HG02943 (cell line): ENCODE data around the gene ASIC4.

Experiments
- ATAC-seq: cut with Tn5 transposase; IDR thresholded peaks from one replicate; pipeline ENCODE4 v1.9.1; 2021; ENCODE audit warnings: mild to moderate bottlenecking, low read depth, moderate library complexity; ENCODE audit not compliant: unreplicated experiment

ASIC4 gene

DNA sequence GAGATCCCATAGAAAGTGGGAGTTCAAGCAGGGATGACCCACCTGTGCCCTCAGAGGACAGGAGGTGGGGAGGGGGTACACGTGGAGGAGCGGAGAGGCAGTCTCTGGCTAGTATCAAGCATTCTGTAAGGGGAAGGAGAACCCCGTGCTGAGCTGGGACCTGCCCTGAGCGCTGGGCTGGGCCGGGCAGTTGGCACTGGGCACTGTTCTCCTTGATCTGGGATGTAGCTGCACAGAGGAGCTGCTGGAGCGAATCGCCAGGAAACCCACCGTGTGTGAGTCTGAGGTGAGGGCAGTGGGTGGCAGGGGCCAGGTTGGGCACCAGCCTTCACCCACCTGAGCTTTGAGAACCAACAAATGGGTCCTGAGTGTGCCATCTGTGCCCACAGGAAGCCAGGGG lies 35.4 kb upstream of the ASIC4 start:
- ATAC-seq = no peak

DNA sequence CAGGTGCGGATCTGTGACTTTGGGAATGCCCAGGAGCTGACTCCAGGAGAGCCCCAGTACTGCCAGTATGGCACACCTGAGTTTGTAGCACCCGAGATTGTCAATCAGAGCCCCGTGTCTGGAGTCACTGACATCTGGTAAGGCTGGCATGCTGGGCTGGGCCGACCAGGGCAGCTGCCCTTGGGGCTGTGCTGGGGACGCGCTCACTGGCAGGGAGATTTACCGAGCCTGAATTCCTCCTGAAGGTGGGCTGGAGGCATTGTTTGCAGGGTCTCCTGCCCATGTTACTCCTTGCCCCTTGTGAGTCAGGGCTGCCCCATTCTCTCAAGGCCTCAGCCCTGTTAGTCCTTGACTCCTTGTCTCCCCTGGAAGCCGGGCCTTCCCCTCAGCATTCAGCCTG lies 34.3 kb upstream of the ASIC4 start:
- ATAC-seq = no peak

DNA sequence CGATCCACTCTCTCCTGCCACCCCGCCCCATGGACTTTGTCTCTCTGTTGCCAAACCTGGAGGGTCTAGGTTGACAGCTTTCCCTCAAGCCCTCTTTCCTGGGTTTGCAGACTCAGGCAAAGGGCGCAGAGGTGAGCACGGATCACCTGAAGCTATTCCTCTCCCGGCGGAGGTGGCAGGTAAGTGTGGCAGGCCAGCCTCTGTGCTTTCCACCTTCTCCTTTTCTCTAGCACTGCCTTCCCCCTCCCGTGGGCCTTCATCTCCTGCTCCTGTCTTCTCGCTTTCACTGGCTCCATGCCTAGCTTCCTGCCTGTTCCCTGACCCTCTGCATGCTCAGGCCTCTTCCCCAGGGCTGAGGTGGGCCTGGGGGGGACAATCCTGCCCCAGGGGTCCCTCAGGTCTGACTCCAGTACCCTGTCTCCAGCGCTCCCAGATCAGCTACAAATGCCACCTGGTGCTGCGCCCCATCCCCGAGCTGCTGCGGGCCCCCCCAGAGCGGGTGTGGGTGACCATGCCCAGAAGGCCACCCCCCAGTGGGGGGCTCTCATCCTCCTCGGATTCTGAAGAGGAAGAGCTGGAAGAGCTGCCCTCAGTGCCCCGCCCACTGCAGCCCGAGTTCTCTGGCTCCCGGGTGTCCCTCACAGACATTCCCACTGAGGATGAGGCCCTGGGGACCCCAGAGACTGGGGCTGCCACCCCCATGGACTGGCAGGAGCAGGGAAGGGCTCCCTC lies 31.4 kb upstream of the ASIC4 start:
- ATAC-seq = no peak

DNA sequence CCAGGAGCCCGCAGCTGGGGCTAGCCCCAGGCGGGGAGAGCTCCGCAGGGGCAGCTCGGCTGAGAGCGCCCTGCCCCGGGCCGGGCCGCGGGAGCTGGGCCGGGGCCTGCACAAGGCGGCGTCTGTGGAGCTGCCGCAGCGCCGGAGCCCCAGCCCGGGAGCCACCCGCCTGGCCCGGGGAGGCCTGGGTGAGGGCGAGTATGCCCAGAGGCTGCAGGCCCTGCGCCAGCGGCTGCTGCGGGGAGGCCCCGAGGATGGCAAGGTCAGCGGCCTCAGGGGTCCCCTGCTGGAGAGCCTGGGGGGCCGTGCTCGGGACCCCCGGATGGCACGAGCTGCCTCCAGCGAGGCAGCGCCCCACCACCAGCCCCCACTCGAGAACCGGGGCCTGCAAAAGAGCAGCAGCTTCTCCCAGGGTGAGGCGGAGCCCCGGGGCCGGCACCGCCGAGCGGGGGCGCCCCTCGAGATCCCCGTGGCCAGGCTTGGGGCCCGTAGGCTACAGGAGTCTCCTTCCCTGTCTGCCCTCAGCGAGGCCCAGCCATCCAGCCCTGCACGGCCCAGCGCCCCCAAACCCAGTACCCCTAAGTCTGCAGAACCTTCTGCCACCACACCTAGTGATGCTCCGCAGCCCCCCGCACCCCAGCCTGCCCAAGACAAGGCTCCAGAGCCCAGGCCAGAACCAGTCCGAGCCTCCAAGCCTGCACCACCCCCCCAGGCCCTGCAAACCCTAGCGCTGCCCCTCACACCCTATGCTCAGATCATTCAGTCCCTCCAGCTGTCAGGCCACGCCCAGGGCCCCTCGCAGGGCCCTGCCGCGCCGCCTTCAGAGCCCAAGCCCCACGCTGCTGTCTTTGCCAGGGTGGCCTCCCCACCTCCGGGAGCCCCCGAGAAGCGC lies 30.6 kb upstream of the ASIC4 start:
- ATAC-seq = no peak

DNA sequence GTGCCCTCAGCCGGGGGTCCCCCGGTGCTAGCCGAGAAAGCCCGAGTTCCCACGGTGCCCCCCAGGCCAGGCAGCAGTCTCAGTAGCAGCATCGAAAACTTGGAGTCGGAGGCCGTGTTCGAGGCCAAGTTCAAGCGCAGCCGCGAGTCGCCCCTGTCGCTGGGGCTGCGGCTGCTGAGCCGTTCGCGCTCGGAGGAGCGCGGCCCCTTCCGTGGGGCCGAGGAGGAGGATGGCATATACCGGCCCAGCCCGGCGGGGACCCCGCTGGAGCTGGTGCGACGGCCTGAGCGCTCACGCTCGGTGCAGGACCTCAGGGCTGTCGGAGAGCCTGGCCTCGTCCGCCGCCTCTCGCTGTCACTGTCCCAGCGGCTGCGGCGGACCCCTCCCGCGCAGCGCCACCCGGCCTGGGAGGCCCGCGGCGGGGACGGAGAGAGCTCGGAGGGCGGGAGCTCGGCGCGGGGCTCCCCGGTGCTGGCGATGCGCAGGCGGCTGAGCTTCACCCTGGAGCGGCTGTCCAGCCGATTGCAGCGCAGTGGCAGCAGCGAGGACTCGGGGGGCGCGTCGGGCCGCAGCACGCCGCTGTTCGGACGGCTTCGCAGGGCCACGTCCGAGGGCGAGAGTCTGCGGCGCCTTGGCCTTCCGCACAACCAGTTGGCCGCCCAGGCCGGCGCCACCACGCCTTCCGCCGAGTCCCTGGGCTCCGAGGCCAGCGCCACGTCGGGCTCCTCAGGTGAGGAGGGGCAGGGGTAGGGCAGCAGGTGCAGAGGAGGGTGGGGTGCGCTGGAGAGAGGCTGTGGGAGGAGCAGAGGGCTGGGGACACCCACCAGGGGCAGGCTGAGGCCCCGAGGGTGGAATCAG lies 29.7 kb upstream of the ASIC4 start:
- ATAC-seq = no peak

DNA sequence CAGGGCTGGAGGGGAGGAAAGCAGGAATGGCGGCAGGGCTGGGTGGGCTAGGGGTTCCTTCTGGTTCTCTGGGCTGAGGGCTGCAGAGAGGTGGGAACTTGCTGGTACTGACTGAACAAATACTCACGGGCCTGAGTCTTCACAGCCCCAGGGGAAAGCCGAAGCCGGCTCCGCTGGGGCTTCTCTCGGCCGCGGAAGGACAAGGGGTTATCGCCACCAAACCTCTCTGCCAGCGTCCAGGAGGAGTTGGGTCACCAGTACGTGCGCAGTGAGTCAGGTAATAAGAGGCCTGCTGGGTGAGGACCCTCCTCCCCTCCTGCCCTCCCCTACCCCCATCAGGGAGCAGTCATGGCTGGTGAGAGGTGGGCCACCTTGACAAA lies 29.1 kb upstream of the ASIC4 start:
- no peak for ATAC-seq

DNA sequence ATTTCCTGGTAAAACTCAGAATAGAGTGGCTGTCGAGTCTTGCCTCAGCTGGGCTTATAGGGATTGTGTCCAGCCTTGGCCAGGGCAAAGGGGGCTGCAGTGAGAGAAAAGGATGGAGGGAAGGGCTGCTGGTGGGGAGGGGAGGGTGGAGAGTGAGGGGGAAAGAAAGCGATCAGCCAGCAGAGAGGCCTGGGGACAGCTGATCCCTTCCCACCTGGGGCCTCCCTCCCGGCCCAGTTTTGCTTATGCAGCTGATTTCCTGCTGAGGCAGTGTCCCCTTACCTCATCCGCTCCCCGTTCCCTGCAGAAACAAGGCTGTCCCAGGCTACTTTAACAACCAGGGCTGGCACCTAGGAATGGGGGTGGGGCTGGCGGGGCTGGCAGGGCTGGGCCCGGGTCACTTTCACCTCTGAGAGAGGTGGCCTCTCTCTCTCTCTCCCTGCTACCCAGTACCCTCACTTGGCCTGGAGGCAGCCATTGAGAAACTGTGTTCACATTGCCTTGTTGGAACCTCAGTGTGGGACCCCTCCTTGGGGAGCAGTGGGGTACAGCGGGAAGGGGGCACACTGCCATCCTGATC lies 27.8 kb upstream of the ASIC4 start:
- ATAC-seq = no peak

DNA sequence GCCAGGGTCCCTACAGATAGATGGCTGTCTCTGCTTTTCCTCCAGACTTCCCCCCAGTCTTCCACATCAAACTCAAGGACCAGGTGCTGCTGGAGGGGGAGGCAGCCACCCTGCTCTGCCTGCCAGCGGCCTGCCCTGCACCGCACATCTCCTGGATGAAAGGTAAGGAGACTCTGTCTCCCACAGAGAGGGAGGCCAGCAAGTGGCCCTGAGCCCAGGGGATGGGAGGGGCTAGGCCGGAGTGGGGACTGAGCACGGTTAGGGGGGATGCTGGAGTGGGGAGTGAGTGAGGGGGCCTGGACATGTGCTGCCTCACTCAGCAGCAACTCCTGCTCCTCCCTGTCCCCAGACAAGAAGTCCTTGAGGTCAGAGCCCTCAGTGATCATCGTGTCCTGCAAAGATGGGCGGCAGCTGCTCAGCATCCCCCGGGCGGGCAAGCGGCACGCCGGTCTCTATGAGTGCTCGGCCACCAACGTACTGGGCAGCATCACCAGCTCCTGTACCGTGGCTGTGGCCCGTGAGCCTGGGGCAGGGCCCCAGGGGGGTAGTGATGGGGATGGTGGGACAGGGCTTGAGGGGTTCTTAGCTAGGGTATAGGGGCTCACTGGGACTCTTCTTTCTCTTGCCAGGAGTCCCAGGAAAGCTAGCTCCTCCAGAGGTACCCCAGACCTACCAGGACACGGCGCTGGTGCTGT lies 26.0 kb upstream of the ASIC4 start:
- ATAC-seq = no peak

DNA sequence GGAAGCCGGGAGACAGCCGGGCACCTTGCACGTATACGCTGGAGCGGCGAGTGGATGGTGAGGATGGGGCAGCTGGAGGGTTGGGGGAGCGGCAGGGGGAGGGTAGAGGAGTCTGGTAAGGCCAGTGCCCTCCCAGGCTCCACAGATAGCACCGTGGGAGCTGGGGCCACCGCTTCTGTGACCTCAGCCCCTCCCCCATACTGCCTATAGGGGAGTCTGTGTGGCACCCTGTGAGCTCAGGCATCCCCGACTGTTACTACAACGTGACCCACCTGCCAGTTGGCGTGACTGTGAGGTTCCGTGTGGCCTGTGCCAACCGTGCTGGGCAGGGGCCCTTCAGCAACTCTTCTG lies 25.5 kb upstream of the ASIC4 start:
- no peak for ATAC-seq

DNA sequence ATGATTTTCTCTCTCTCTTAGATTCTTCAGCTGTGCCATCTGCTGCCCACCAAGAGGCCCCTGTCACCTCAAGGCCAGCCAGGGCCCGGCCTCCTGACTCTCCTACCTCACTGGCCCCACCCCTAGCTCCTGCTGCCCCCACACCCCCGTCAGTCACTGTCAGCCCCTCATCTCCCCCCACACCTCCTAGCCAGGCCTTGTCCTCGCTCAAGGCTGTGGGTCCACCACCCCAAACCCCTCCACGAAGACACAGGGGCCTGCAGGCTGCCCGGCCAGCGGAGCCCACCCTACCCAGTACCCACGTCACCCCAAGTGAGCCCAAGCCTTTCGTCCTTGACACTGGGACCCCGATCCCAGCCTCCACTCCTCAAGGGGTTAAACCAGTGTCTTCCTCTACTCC lies 25.0 kb upstream of the ASIC4 start:
- no peak for ATAC-seq

DNA sequence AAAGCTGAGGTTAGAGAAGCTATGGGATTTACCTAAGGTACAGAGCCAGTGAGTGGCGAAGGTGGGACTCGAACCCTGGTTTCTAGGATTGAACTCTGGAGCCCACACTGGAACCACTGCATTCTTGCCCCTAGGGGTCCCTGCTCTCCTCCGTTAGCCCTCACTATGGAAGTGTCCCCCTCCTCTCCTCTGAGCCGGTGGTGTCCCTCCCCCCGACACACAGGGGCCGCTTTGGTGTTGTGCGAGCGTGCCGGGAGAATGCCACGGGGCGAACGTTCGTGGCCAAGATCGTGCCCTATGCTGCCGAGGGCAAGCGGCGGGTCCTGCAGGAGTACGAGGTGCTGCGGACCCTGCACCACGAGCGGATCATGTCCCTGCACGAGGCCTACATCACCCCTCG lies 24.1 kb upstream of the ASIC4 start:
- no peak for ATAC-seq

DNA sequence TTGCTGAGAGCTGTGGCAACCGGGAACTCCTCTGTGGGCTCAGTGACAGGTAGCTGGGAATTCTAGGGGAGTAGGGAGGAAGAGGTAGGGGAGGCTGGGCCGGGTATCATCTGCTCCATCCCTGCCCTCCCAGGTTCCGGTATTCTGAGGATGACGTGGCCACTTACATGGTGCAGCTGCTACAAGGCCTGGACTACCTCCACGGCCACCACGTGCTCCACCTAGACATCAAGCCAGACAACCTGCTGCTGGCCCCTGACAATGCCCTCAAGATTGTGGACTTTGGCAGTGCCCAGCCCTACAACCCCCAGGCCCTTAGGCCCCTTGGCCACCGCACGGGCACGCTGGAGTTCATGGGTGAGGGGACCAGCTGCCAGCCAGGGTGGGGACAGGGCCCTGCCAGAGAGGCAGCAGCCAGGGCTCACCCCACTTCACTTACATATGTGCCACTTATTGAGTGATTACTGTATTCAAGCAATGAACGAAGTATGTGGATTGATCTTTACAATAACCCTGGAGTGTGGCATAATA lies 23.6 kb upstream of the ASIC4 start:
- ATAC-seq = no peak

DNA sequence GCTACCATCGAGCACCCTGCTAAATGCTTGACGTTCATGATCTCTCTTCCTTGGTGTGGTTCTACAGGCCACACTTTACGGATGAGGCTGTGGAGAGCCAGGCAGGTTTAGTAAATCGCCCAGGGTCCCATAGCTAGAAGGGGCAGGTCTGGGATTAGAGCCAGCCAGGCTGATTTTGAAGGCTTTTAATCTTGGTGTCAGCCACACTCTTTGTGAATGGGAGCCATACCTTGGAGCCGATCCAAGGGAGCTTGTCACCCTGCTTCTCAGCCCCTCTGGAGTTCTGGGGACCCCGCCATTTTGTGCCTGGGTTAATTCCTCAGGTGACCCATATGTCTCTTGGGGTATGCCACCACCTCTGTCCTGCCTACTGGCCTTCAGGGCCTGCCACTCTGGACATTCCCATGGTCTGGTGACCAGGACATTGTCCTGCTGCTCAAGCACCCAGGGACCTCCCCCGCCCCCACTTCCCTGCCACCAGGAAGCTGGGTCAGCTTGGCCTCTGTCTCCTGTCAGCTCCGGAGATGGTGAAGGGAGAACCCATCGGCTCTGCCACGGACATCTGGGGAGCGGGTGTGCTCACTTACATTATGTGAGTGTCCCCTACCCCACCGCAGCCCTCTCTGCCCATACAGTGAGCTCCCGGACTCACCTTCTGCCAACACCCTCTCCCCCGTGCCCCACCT lies 22.9 kb upstream of the ASIC4 start:
- no peak for ATAC-seq

DNA sequence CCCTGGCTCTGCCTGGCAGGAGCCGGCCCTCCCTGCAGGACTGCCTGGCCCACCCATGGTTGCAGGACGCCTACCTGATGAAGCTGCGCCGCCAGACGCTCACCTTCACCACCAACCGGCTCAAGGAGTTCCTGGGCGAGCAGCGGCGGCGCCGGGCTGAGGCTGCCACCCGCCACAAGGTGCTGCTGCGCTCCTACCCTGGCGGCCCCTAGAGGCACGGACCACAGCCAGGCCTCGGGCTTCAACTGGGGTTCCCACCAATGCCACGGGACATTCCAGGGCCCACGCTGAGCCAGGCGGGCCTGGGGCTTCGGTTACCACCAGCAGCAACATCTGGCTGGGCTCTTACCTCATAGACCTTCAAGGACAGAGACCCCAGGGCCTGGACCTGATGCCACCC lies 21.7 kb upstream of the ASIC4 start:
- no peak for ATAC-seq

DNA sequence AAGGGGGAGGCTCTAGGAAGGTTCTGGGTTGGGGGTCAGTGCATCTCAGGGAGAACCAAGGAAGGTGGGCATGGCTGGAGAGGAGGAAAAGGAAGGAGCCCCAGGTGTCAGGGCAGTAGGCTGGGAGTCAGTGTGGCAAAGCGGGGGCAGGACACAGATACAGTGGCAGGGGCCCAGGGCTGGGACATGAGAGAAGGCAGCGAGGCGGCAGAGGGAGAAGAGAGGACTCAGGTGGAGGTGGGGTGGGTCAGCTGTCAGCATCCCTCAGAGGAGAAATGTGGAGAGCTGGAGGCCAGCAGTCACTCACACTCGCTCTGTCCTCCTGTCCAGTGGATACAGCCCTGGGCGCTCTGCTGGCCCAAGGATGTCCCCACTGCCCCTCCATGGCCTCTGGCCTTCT lies 21.2 kb upstream of the ASIC4 start:
- no peak for ATAC-seq

DNA sequence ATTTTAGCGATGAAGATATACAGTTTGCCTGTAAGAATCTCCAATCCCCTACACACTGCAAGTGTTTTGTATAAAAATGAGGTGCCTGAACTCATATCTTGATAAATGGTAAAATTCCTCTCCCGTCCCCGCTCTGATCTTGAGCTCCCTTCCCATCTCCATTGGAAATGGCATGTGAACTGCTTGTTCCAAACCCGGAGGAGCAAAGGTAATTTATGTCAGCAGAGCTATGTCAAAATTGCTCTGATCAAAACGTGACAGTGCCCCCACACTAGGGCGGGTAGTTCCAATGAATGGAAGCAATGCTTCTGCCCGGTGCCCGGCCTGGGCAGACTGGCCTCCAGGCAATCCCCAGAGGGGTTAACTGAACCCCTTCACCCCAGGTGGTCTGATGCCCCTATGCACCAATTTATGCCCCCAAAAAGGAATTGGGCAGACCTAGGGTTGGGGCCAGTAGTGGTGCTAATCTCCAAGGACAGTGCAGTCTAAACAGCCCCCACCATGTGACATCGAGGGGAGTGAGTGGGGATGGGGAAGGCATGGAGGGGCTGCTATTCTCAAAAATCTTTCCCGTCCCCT lies 19.2 kb upstream of the ASIC4 start:
- ATAC-seq = no peak

DNA sequence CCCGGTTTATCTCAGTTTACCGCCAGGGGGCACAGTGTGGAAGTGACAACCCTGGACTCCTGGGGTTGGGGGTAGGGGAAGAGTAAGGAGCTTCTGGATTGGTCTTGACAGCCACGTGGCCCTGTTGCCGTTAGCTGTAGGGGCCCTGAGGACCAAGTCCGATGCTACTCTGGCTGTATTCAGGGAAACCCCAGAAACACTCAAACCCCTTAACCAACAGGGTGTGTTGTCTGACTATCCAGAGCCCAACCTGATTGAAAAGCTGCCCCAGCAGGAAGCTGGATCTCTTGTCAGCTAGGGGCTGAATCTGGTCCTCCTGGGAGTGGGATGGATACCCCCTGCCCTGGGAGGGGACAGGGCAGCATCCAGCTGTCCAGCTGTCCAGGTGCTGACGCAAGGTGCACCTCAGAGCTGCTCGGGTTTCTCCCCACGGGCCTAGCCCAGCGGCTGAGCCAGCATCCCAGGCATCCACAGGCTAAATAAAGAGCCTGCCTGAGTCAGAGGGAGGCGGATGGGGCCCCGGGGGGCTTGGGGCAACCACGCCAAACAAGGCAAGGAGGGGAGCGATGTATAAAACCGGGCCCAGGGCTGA lies 18.7 kb upstream of the ASIC4 start:
- no peak for ATAC-seq

DNA sequence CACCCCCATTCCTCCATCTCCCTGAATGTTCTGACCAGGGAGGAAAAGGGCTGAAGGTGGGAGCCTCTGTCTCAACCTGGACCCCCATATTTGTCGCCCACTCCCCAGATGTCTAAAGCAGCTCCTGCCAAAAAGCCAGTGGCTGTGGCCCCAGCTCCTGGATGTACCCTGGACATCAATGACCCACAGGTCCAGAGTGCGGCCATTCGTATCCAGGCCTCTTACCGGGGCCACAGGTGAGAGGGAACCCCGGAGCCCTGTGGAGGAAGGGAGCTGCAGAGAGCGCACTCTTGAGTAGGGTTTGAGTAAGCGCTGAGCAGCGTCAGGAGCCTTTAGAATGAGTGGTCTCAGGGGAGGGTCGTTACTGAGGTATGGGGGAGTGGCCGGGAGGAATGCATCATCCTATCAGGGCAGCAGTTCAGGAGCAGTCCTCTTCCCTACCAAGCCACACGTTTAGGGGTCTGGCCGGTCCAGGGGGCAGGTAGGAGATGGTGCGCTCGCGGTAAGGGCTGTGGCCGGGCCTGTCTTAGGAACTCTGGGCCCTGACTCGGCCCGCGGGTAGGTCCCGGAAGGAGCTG lies 17.9 kb upstream of the ASIC4 start:
- no peak for ATAC-seq
